Epidermal melanocyte (primary cell): ENCODE data around the gene ZFPL1.

Experiments
- DNase-seq: peaks from one replicate; pipeline ENCODE4 v3.0.0; 2011; ENCODE audit warnings: low spot score; ENCODE audit not compliant: insufficient read length

ZFPL1 gene

GRCh38 chr11:65090628-65091027, 6.6 kb downstream of the ZFPL1 start:
- DNase-seq: no peak

GRCh38 chr11:65095427-65095826, 11.4 kb downstream of the ZFPL1 start:
- no peak for DNase-seq

GRCh38 chr11:65095974-65096806, 12.2 kb downstream of the ZFPL1 start, which contains the start of gene VPS51:
Gene VPS51 (plus strand): TSS chr11:65096214. CDS start chr11:65096251, 37 bp downstream.
- DNase-seq: peak; percentile 88

- no peak for DNase-seq
Observed at GRCh38 chr11:65096926-65097325, 12.9 kb downstream of the ZFPL1 start.

GRCh38 chr11:65100674-65101350, 16.8 kb downstream of the ZFPL1 start:
- DNase-seq: no peak

- DNase-seq: no peak
Observed at GRCh38 chr11:65102142-65103095, 18.4 kb downstream of the ZFPL1 start.

- DNase-seq: no peak
Observed at GRCh38 chr11:65103476-65103875, 19.5 kb downstream of the ZFPL1 start.

- DNase-seq: no peak
Observed at GRCh38 chr11:65104628-65105027, 20.6 kb downstream of the ZFPL1 start.

GRCh38 chr11:65107078-65107477, 23.1 kb downstream of the ZFPL1 start:
- DNase-seq: no peak

- DNase-seq: no peak
Observed at GRCh38 chr11:65107751-65108468, 23.9 kb downstream of the ZFPL1 start.

- no peak for DNase-seq
Observed at GRCh38 chr11:65108469-65109123, 24.6 kb downstream of the ZFPL1 start.

- DNase-seq: no peak
Observed at GRCh38 chr11:65109231-65110198, 25.5 kb downstream of the ZFPL1 start.

- DNase-seq: peak; percentile 89
Observed at GRCh38 chr11:65110354-65110861, 26.4 kb downstream of the ZFPL1 start.

- DNase-seq: no peak
Observed at GRCh38 chr11:65111159-65111743, 27.2 kb downstream of the ZFPL1 start.

GRCh38 chr11:65111744-65112545, 27.9 kb downstream of the ZFPL1 start, which contains the start of gene TM7SF2:
Gene TM7SF2 (plus strand): TSS chr11:65111872. CDS start chr11:65112016, 144 bp downstream.
- peak; percentile 98 for DNase-seq

GRCh38 chr11:65112546-65113360, 28.7 kb downstream of the ZFPL1 start:
- DNase-seq: peak; percentile 57

GRCh38 chr11:65113361-65113756, 29.3 kb downstream of the ZFPL1 start:
- no peak for DNase-seq
